GM19328 (cell line): Measurements from ENCODE around the gene GALNT2.

Source experiments
- ATAC-seq: cut with Tn5 transposase; IDR thresholded peaks from one replicate; pipeline ENCODE4 v1.9.1; 2021; ENCODE audit warnings: mild to moderate bottlenecking, moderate library complexity; ENCODE audit not compliant: unreplicated experiment

GALNT2 gene

GRCh38 chr1:230126529-230127104 is 59.6 kb downstream of the GALNT2 start:
- no peak for ATAC-seq

GRCh38 chr1:230127105-230128054 is 60.3 kb downstream of the GALNT2 start:
- ATAC-seq = no peak

GRCh38 chr1:230128569-230129285 is 61.7 kb downstream of the GALNT2 start:
- no peak for ATAC-seq

GRCh38 chr1:230129341-230129740 is 62.3 kb downstream of the GALNT2 start:
- no peak for ATAC-seq

- no peak for ATAC-seq
Measured at GRCh38 chr1:230130172-230130944, 63.3 kb downstream of the GALNT2 start.

GRCh38 chr1:230131457-230131856 is 64.4 kb downstream of the GALNT2 start:
- ATAC-seq = no peak

- ATAC-seq = no peak
Measured at GRCh38 chr1:230132758-230133157, 65.7 kb downstream of the GALNT2 start.

GRCh38 chr1:230135726-230136125 is 68.7 kb downstream of the GALNT2 start:
- ATAC-seq = no peak

GRCh38 chr1:230136453-230137336 is 69.7 kb downstream of the GALNT2 start:
- ATAC-seq = no peak

GRCh38 chr1:230137337-230137815 is 70.3 kb downstream of the GALNT2 start:
- no peak for ATAC-seq

GRCh38 chr1:230138561-230139239 is 71.7 kb downstream of the GALNT2 start:
- no peak for ATAC-seq

GRCh38 chr1:230139315-230139714 is 72.3 kb downstream of the GALNT2 start:
- no peak for ATAC-seq

GRCh38 chr1:230139741-230140140 is 72.7 kb downstream of the GALNT2 start:
- ATAC-seq = no peak

- no peak for ATAC-seq
Measured at GRCh38 chr1:230140221-230141020, 73.4 kb downstream of the GALNT2 start.

- ATAC-seq = no peak
Measured at GRCh38 chr1:230141021-230141648, 74.1 kb downstream of the GALNT2 start.

- ATAC-seq = no peak
Measured at GRCh38 chr1:230141797-230142607, 75.0 kb downstream of the GALNT2 start.

GRCh38 chr1:230142608-230143210 is 75.7 kb downstream of the GALNT2 start:
- no peak for ATAC-seq
